NCI-H2029 treated with DMSO at 0.1 percent for 48 hours (cell line): ENCODE measurements around the gene SCN8A.
"Not testable (repeated sequence)": the region's sequence is repeated elsewhere in the genome, so short reads cannot be mapped to it uniquely, and the experiment has no call there.

Experiments
- DNase-seq: peaks from one replicate; lab custom pipeline; 2025; lab: John Stamatoyannopoulos, UW

Gene SCN8A

DNA sequence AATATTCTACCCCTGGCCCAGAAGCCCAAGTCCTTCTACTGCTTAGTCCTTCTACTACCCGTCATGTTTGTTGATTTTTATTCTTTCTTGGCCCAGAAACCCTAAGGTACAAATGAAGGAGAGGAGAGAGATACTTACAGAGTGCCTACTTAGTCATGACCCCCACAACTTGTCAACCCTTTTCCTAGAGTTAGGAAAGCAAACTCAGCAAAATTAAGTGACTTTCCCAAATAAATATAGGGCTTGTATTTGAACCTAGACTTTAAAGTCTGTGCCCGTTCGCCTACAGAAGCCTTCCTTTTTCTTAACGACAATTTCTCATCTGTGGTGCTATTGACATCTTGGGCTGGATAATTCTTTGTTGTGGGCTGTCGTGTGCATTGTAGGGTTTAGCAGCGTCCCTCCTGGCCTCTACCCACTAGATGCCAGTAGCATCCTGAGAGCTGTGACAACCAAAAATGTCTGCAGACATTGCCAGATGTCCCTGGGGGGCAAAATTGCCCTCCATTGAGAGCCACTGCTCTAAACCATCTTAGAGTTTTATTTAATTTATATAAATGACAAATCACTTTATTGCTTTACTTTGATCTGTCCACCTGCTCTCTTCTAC is 175.1 kb downstream of the SCN8A start:
- DNase-seq: no peak

DNA sequence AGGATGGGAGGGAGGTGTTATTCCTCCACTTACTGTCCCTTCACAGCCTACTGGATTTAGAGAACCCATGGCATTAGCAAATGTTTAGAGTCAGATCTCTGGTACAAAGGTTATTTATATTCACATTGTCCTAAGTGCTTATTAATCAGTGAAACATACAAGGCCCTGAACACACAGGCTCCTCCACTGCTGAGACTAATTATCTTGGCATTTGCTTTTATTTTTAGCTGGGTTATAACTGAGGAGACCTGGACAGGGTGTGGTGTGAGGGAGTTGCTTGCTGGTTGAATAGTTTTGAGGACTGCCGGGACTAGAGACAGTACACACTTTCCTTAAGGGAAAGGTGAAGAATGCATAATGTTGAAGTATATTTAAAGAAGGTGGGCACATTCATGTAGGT is 180.0 kb downstream of the SCN8A start:
- no peak for DNase-seq

- DNase-seq: no peak
Observed at GRCh38 chr12:51773145-51773869, 182.3 kb downstream of the SCN8A start.

DNA sequence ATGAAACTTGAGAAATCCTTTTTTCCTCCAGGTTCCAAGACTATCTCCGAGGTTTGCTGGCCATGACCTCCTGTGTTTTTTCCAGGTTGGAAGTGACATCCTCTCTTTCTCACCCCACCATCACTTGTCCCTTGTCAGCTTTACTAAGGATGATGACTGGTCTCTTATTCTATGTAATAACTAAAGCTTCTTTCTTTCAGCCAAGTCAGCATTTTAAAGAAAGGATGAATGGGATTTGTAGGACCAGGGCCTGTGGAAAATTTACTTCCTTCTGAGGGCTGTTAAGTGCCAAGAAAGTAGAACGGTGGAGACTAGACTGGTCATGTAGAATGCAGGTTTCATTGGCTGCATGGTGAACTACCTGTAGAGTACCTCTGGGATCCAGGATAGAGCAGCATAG is 183.9 kb downstream of the SCN8A start:
- DNase-seq: no peak

- DNase-seq: no peak
Observed at GRCh38 chr12:51777457-51777856, 186.4 kb downstream of the SCN8A start.

DNA sequence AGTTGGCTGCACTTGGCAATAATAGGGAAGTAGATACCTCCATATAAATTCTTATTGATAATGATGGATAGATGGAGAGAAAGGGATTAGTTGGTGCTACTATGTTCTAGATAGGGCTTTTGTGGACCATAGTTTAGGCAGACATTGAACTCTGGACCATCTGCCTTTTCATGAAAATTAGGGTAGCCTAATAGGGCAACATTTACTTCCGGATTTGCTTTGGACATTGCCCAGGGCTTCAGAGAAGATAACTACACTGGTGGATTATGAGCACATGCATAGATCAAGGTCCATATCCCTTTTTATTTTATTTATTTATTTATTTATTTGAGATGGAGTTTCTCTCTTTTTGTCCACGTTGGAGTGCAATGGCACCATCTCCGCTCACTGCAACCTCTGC is 186.9 kb downstream of the SCN8A start:
- DNase-seq: no peak

- no peak for DNase-seq
Observed at GRCh38 chr12:51779876-51780275, 188.8 kb downstream of the SCN8A start.

GRCh38 chr12:51784688-51785087 is 193.7 kb downstream of the SCN8A start:
- DNase-seq: no peak

GRCh38 chr12:51785906-51786305 is 194.9 kb downstream of the SCN8A start:
- DNase-seq: no peak

GRCh38 chr12:51788876-51789275 is 197.8 kb downstream of the SCN8A start:
- DNase-seq: no peak

DNA sequence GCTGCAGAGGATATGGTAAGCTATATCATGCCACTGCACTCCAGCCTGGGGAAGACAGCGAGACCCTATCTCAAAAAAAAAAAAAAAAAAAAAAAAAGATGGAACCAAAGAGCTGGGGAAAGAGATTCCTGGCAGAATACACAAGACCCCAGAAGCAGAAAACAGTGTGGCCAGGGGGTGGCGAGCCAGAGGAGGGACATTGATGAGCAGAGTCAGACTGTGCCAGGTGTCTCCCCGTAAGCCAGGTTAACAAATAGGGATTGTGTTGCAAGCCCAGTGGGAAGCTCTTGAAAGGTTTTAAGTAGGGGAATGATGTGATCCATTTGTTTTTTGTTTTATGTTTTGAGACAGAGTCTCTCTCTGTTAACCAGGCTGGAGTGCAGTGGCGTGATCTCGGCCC is 201.4 kb downstream of the SCN8A start:
- no peak for DNase-seq

GRCh38 chr12:51793201-51793600 is 202.2 kb downstream of the SCN8A start:
- DNase-seq: no peak

DNA sequence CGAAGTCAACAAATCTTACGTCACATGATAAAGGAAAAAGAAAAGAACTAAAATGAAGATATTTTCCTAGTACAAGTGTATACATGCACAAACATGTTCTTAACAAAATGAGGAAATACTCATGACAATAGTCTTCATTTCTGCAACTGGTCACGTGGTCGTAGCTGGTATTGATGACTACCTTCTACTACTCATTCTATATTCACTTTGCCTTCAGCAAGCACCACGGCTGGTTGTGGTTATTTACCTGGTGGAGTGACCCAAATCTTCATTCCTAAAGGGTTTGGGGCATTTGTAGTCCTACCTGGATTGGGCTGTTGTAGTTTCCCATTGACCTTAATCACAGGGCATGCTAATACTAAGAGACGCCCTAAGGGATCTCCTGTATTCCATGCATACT is 206.3 kb downstream of the SCN8A start:
- no peak for DNase-seq

- not testable (repeated sequence) for DNase-seq
Observed at GRCh38 chr12:51798051-51798450, 207.0 kb downstream of the SCN8A start.

- no peak for DNase-seq
Observed at GRCh38 chr12:51798501-51798900, 207.5 kb downstream of the SCN8A start.

DNA sequence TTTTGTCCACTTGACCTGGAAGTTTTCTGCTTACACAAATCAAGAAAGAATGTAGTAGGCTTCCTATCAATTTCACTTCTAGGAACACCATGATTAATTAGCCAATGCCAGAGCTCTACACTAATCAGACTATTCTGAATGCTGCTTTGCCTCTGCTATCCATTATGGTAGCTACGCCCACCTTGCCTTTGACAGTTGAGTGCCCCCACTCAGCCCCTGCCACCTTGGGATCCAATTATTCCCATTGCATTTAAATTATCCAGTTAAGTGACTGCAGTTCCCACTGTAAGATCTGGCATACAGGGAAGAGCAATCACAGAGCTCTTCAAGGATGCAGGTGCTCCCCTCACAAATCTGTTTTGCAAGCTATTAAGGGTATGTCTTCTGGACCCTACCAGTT is 210.0 kb downstream of the SCN8A start:
- no peak for DNase-seq

- DNase-seq: no peak
Observed at GRCh38 chr12:51806896-51807295, 215.9 kb downstream of the SCN8A start.

GRCh38 chr12:51809193-51809592 is 218.2 kb downstream of the SCN8A start:
- no peak for DNase-seq

DNA sequence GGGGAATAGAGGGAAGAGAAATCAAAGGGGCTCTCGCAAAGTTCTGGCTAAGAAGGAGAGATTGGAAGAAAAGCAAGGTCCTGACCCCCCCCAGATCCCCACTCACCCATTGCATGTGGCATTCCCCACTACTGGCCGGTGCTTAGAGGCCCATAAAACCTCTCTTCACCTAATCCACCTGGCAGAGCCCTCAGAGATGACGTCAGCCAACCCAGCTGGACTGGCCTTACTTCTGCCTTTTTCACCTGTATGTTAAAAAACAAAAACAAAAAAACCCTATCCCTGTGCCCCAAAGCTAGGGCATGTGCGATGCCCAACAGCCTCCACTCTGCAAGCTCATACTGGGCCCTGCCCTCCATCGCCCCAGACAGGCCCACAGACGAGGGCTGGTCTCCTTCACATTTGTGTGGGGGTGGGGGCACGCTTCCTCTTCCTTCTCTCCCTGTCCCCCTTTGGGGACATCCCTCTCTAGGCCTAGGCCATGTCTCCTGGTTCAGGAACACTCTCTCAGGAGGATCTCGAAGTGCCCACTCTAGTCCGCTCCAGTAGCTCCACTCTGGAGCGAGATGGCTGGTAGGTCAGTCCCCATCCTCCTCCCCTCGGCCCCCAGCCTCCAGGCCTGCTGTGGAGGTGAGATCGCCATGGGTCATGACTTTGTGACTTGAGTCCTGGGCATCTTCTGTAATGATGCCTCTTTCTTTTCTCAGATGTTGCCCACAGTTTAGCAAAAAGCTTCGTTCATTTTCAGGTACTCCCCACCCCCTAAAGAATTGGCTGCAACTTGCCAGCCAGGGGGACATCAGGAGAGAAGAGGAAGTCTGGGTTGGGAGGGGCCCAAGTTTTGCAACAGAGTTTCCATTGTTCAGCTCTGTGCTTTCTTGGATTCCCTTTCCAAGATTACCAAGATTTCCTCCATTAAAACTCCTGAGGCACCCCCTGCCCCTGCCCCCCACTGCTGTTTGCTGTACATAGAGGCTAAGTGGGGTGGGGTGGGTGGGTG is 220.5 kb downstream of the SCN8A start:
- no peak for DNase-seq

DNA sequence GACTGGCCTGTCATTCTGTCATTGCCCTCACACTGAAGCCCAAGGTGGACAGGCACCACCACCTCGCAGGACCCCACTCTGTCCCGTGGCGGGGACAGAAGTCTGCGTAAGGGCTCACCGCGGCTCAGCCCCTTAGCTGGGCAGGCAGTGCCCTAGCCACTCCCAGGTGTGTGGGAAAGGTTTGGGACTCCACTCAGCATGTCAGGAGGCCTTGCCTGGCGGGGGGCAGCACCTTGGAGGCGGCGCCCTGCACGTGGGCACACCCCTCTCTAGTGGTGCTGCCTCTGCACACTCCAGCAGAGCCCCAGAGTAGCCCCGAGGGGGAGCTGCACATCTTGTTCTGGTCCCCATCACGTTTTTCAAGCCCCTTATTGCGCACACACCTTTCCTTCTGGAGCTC is 221.8 kb downstream of the SCN8A start:
- no peak for DNase-seq

DNA sequence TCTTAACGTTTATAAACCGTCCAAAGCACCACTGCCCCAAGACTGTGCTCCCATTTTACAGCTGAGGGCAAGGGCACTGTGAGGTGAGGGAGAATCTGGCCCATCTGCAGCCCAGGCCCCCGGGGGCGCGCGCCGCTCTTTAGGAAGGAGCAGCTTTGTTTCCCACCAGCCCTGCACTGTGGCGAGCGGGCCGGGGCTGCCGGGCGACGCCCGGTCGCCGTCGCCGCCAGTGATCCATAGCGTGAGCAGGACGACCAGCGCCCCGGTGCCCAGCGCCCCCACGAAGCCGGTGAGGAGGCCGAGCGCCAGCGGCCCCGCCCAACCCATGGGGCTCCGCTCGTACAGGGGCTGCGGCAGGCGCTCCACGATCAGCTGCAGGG is 222.9 kb downstream of the SCN8A start:
- DNase-seq: no peak

- DNase-seq: no peak
Observed at GRCh38 chr12:51814311-51815088, 223.5 kb downstream of the SCN8A start.
